ENCODE data around the gene ZBBX. TPM values are rescaled to one million over a fixed set of nuclear protein-coding genes. Genes with fewer than 3 reads are reported as not detected.
A peak's percentile ranks its signal among the peaks of the same experiment; 100 is the strongest.

ZBBX gene
- total RNA-seq, 1 donor from 2014 or later = 4.8 TPM

DNA sequence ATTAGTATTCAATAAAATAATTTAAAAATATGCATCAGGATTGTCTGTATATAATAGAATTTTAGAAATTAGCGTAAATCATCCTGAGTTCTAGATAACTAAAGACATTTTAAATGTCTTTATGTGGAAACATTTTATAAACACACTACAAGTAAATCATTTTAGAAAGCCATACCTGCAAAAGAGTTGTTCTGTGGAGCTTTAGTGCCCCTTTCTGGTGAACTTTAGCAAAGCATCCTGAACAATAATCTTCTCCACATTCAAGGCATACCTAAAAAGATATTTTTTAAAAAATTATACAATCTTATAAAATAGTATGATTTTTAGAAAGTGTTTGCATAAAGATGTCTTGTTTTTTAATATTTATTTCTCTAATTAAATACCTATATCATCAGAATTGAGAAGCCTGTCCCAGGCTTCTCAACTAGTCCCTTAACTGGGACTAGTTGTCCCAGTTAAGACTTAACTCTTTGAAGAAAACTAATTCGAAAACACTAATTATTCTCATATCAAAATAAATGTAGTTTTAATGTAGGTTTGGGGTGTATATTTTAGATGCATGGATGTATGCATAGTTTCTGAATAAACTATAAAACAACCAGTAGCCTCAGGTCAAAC, 29.7 kb downstream of the ZBBX start:
- no peak for DNase-seq (ENCODE audit: low spot score, unreplicated experiment)

DNA sequence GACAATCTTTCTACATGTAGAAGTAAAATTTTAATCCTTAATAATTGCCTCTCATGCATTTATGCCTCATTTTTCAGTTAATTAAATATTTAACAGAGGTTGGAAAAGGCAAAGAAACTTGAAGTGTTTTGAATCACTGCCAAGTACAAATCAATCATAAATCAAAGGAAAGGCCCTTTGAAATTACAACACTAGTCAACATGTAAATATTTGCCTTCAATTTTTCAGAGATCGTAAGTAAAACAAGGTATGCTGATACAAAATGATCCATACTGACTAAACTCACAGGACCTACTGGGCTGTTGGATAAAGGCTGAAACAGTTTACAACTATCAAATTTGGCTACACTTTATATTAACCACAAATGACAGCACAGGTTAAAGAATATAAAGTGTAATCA, 33.9 kb downstream of the ZBBX start:
- TF ChIP-seq, protein P1, sequence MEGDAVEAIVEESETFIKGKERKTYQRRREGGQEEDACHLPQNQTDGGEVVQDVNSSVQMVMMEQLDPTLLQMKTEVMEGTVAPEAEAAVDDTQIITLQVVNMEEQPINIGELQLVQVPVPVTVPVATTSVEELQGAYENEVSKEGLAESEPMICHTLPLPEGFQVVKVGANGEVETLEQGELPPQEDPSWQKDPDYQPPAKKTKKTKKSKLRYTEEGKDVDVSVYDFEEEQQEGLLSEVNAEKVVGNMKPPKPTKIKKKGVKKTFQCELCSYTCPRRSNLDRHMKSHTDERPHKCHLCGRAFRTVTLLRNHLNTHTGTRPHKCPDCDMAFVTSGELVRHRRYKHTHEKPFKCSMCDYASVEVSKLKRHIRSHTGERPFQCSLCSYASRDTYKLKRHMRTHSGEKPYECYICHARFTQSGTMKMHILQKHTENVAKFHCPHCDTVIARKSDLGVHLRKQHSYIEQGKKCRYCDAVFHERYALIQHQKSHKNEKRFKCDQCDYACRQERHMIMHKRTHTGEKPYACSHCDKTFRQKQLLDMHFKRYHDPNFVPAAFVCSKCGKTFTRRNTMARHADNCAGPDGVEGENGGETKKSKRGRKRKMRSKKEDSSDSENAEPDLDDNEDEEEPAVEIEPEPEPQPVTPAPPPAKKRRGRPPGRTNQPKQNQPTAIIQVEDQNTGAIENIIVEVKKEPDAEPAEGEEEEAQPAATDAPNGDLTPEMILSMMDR (IDR thresholded peaks at IDR 0.05; ENCODE audit: unreplicated experiment) = no peak
- no peak for DNase-seq (ENCODE audit: low spot score, unreplicated experiment)
- Mint-ChIP-seq H3K4me1 (ENCODE audit: low read depth) (peaks cover 12% of the 10 kb centered on the region), H3K36me3 (ENCODE audit: insufficient read depth) (no peaks in the 10 kb centered on the region), H3K27ac (no peak overlapping the region), H3K27me3 (no peaks in the 10 kb centered on the region), H3K9me3 (ENCODE audit: low read depth) (peaks cover 4% of the 10 kb centered on the region), H3K4me3 (ENCODE audit: low read depth) (no peak overlapping the region)

More for the DNA sequence above, 29.7 kb downstream of the ZBBX start:
- no peak overlapping the region for H3K27ac Mint-ChIP-seq
- H3K4me3 Mint-ChIP-seq (ENCODE audit: low read depth) = no peak overlapping the region
- no peaks in the 10 kb centered on the region for H3K36me3 Mint-ChIP-seq (ENCODE audit: insufficient read depth)
- no peaks in the 10 kb centered on the region for H3K27me3 Mint-ChIP-seq
- TF ChIP-seq, protein P1 (IDR thresholded peaks at IDR 0.05; ENCODE audit: unreplicated experiment) = peak; percentile 89
- peaks cover 4% of the 10 kb centered on the region for H3K4me1 Mint-ChIP-seq (ENCODE audit: low read depth)
- H3K9me3 Mint-ChIP-seq (ENCODE audit: low read depth) = peaks cover 4% of the 10 kb centered on the region

DNA sequence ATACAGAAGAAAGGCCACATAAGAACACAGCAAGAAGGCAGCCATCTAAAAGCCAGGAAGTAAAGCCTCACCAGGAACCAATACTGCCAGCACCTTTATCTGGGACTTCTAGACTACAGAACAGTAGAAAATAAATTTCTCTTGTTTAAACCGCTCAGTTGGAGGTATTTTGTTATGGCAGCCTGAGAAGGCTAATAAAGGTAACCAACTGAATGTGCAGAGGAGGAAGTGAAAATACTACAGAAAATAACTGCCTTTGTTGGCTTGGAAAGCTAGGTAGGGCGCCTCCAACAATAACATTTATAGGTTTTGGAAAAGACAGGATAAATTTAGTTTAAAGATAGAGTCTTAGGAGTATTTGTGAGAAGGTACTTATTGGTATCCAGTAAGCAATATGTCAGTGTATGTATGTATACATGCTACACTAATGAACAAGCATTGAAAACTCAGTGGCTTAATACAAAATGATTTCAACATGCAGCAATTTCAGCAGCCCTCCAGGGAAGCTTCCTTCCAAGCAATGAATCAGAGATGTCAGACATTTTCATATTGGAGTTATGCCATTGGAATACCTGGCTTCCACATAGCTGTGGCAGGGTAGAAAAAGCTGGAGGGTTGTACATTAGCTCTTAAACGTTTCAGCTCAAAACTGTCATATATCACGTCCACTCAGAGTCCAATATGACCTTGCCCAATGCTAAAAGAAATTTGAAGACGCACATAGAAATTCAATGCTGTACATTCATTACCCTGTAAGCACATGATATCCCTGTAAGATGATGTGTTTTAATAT, 48.9 kb downstream of the ZBBX start:
- Mint-ChIP-seq H3K27me3 (no peaks in the 10 kb centered on the region), H3K36me3 (ENCODE audit: insufficient read depth) (no peaks in the 10 kb centered on the region), H3K4me3 (ENCODE audit: low read depth) (no peak overlapping the region), H3K9me3 (ENCODE audit: low read depth) (no peaks in the 10 kb centered on the region), H3K27ac (no peak overlapping the region), H3K4me1 (ENCODE audit: low read depth) (no peaks in the 10 kb centered on the region)
- TF ChIP-seq, protein P1 (IDR thresholded peaks at IDR 0.05; ENCODE audit: unreplicated experiment) = no peak
- DNase-seq (ENCODE audit: low spot score, unreplicated experiment) = no peak

DNA sequence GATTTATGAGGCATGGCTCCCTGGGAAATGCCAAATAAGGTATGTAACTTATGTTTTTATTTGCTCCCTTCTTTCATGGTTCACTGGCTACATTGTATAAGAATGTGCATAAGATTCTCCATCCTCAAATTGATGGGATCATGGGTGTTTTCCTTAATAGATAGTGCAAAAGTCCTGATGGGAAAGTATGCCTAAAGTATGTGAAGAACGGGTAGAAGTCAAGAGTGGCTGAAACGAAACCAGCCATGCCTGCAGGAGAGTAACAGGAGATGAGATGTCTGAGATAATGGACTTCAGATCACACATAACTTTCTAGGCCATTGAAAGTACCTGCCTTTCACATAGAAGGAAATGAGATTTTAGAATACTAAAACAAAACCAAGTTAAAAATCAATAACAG, 56.5 kb downstream of the ZBBX start:
- DNase-seq (ENCODE audit: low spot score, unreplicated experiment) = no peak
- TF ChIP-seq, protein P1 (IDR thresholded peaks at IDR 0.05; ENCODE audit: unreplicated experiment) = no peak
- H3K4me3 Mint-ChIP-seq (ENCODE audit: low read depth) = no peak overlapping the region
- H3K27ac Mint-ChIP-seq = no peak overlapping the region
- no peaks in the 10 kb centered on the region for H3K27me3 Mint-ChIP-seq
- H3K9me3 Mint-ChIP-seq (ENCODE audit: low read depth) = no peaks in the 10 kb centered on the region
- no peaks in the 10 kb centered on the region for H3K36me3 Mint-ChIP-seq (ENCODE audit: insufficient read depth)
- no peaks in the 10 kb centered on the region for H3K4me1 Mint-ChIP-seq (ENCODE audit: low read depth)

DNA sequence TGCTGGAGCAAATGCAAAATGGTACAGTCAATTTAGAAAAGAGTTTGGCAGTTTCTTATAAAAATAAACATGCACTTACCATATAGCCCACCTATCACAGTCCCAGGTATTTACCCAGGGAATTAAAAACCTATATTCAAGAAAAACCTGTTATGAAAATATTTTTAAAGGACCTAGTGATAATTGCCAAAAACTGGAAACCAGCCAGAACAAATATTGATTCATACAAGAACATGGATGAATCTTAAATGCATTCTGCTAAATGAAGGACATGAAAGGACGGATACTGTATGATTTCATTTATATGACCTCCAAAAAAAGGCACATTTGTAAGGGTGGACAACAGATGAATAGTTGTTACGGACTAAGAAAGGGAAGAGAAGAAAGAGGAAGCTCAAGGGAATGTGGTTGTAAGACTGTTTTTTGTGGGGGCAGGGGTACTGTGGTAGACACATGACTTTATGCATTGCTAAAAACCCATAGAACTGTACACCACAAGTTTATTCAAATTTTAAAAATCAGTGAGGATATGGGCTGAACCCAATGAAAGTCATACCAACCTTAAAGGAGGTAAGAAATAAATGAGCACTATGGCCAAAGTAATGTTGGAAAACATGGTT, 61.0 kb downstream of the ZBBX start:
- H3K27ac Mint-ChIP-seq = no peak overlapping the region
- no peak overlapping the region for H3K4me3 Mint-ChIP-seq (ENCODE audit: low read depth)
- no peaks in the 10 kb centered on the region for H3K27me3 Mint-ChIP-seq
- H3K9me3 Mint-ChIP-seq (ENCODE audit: low read depth) = no peaks in the 10 kb centered on the region
- TF ChIP-seq, protein P1 (IDR thresholded peaks at IDR 0.05; ENCODE audit: unreplicated experiment) = no peak
- H3K36me3 Mint-ChIP-seq (ENCODE audit: insufficient read depth) = no peaks in the 10 kb centered on the region
- DNase-seq (ENCODE audit: low spot score, unreplicated experiment) = no peak
- H3K4me1 Mint-ChIP-seq (ENCODE audit: low read depth) = peaks cover 3% of the 10 kb centered on the region

Measured in progenitor cell of endocrine pancreas (in vitro differentiated cells).